Skin of body (tissue), 2 donors: ENCODE results near the gene ITPK1. TPM values are rescaled to one million over a fixed set of nuclear protein-coding genes. Genes with fewer than 3 reads are reported as not detected.

Experiments used
- DNase-seq: peaks from one replicate; lab custom pipeline; 2025; lab: John Stamatoyannopoulos, UW
- total RNA-seq: library from RNA; depleted of rRNA; stranded (reverse); fragments of >200 nt; gene quantifications from one replicate; pipeline ENCODE4 v1.2.3, GENCODE V29; 2014

The ITPK1 gene
- total RNA-seq, 1 donor from 2014 or later: 7.6 TPM

DNA sequence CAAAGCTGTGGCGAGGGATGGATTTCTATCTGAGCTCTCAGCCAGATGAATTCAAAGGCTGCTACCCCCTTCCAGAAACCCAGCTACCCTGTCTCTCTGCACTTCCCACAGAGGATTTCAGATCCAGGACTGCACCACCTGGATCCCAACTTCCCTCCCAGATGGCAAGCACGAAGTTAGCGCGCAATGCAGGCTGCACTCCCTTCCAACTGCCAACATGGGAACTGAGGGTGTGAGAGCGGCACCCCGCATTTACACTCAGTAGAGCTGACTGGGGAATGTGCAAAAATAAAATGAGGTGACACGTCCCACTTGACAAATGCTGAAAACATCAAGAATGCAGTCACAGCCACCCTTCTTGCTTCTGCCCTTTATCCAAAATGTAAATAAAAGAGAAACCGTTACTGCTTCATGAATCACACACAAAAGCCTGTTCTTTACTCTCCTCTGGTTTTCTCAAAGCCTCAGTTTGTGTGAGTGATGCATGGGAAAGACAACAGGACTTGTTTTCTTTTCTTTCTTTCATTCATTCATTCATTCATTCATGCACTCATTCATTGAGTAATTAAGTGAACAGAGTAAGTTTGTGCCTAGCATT is 85.7 kb downstream of the ITPK1 start:
- no peak for DNase-seq

DNA sequence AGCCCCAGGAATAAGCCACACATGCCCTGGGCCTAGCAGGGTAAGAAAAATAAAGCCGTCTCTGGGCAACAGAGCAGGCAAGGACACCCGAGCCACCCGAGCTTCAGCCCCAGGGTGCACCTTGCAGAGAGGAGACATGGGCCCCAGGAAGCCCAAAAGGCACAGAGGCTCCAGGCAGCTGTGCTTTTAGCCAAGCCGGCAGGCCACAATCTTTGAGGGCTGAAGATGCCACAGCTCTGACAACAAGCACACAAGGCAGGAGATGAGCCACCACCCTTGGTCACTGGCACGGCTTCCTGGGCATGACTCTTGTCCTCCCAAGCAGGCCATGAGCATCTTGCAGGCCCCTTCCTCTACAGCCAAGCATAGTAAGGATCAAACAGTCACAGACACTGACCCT is 86.3 kb downstream of the ITPK1 start:
- no peak for DNase-seq

DNA sequence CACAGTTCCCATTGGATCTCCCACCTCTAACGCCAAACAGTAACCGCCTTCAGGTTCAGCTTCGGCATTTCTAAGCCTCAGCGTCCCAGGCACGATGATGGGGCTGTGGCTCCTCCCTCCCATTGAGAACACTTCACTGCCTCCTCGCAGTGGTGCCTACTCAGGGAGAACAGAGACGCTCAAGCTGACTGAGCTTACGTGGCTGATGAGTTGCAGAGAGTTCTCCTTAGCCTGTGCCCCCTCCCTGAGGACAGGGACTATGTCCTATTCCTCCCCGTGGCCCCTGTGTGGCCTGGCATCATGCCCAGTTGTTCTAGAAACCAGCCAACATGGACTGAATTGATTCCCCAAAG is 87.0 kb downstream of the ITPK1 start:
- DNase-seq: no peak

DNA sequence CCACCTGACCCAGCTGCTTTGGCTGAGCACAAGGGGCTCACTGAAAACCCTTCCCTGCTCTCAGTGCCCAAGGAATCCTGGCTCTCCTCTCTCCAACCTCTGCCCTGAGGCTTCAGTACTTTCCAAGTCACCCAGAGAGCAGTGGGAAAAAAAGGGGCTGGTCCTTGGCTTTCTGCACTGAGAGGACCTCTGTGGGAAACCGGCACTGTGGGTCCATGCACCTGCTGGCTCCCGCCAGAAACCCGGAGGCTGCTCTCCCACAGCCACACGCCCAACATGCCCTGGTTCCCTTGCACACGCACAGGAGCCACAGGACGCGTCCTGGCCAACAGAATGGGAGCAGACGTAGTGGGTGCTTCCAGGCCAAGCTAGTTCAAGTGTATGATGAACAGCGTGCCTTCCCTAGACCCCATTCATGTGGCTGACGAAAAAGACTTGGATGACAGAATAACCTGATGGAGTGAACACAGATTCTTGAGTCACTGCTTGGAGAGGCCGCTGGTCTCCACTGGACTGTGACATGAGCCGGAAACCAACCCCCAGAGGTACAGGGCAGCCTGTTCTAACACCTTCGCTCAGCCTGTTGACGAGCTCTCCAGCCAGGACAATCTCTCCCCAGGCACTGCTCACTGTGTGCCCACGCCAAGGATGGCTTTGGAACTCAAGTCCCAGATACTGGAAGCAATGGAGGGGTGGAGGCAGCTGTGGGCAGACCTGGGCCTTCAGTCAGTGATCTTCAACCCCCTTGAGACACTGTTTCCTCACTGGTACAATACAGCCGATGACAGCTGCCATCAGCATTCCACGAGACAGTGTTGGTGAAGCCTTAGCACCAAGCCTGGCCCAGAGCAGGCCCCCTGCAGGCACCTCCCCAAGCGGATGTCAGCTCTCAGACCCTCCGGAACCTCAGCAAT is 87.7 kb downstream of the ITPK1 start:
- DNase-seq: no peak

DNA sequence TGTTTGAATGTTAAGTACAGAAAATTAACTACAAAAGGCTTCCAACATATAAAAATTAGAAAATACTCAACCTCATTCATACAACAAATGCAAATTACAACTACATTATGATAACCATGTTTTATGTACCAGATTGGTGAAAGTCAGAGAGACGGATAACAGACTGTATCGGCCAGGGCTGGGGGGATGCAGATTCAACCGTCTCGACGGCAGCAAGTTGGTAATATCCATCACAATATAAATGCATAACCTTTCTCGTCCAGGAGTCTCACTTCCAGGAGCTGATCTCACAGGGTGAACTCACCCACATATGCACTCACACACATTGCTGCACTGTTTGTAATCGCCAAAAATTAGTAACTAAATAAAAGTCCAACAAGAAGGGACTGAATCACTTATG is 89.4 kb downstream of the ITPK1 start:
- no peak for DNase-seq

DNA sequence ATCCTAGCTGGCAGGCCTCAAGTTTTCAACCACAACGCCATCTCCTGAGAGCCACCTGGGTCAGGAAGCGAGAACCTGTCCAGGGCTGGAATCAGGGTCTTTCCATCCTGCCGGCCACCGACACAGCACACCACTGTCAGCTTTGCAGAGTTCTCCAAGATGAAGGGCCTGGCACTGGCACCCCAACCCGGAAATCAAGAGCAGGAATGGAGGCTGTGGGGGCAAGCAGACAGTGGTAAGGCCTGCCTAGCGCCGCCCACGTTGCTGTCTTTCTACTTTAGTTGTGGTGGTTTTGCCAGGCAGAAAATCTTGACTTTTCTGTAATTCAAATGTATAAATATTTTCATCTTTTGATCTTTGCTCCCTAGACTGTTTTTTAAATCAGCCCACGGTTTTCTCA is 90.7 kb downstream of the ITPK1 start:
- no peak for DNase-seq

DNA sequence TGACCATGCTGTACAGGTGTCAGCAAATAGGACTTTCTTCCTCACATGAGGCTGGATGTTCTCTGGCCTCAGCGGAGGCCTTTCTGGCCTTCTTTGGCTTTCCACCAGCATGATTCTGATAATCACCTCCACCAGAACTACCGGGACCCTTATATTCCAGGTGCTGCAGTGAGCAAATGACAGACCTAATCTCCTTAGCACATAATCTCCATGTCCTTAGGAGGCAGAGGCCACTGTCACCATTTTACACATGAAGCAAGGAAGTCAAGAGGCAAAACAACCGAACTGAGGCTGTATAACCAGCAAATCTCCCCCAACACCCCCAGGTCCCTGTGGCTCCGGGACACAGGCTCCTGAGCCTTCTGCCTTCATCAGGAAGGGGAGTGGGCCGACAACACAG is 91.2 kb downstream of the ITPK1 start:
- DNase-seq: no peak

DNA sequence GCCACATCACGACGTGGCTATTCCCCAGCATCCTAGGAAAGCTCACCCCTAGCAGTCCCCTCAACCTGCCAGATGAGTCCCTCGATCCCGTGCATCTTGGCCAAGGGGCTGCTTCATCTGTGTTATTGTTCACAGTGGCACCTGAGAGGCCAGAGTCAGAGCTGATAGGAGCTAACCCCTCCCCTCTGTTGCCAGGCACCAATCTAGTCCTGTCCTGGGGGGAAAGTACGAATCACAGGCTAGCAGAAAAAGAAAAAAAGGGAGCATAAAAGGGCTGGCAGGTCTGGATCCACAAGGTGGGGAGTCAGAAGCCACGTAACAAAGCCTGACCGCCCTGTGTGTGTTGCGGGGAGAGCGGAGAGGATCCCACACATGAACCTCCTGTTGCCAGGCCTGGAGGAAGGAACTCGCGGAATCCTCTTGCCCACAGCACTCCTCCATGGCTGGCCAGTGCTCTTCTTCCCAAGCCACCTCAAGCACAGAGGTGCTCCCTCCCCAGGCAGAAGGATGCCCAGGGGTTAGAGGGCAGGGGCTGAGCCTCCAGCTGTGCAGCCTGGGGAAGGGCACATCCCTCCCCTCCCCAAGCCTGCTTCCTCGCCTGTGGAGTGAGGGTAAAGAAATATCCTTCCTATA is 91.8 kb downstream of the ITPK1 start:
- no peak for DNase-seq

DNA sequence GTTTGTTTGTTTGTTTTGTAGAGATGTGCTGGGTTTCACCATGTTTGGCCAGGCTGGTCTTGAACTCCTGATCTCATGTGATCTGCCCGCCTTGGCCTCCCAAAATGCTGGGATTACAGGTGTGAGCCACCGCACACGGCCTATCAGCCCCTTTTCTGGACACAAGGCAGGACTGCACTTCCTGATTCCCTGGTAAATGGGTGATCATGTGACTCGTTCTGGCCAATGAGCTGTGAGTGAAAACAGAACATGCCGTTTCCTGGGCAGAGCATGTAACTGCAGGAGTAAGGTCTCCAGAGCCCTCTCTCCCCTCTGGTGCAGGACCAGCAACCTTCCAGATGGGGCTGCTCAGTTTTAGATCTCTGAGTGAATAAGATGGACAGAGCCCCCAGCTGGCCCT is 92.7 kb downstream of the ITPK1 start:
- DNase-seq: no peak

DNA sequence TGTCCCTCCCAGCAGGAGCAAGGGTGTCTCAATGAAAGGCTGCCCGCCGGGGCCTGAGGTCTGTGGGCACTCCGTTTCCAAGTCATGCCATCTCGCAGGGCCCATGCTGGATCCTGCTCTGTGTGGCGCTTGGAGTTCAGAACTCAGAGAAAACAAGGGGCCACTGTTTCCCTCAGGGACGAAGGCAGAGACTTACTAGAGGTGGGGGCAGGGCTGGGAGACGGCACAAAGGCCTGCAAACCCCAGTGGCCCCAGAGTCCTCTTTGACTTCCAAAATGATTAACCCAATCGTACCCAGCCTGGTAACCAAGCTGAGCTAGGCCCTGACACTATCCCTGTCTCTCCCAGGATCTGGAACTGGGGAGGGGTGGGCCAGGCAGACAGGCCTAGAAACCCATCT is 95.8 kb downstream of the ITPK1 start:
- no peak for DNase-seq

DNA sequence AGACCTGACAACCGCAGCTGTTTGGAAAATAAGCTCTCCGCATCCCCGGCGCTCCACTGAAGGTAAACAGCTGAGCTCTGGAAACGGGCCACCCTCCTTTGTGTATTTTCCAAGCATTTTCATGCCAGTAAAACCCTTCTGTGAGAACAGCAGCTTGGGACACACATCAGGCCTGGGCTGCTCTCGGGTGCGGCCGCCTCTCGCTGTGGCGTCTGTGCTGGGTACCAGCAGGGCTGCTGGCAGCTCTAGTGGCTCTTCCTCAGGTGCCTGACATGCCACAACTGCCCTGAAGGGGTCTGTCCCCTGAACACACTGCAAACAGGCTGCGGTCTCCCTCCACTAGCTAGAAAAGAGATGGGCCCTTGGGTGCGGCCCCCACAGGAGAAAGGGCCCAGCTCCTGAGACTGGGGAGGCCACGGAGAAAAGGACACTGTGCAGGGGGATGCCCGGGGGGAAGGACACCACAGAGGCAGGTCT is 96.3 kb downstream of the ITPK1 start:
- no peak for DNase-seq

DNA sequence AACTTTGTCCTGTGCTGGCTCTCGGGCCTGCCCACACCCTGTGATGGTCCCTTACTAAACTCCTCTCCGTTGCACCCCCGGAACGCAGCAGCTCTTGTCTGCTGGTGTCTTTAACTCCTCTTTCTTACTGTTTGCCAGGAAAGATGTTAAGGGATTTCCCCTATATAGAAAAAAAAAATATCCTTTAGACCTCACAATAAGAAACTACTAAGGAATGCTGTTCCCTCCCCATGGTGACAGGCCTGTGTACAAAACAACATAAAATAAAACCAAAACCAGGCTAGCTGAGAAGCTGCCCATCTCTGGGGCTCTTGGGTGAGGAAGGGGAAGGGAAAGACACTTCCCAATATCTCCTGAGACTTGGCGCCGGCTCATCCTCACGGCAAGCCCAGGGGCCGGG is 97.4 kb downstream of the ITPK1 start:
- DNase-seq: peak; percentile 35

DNA sequence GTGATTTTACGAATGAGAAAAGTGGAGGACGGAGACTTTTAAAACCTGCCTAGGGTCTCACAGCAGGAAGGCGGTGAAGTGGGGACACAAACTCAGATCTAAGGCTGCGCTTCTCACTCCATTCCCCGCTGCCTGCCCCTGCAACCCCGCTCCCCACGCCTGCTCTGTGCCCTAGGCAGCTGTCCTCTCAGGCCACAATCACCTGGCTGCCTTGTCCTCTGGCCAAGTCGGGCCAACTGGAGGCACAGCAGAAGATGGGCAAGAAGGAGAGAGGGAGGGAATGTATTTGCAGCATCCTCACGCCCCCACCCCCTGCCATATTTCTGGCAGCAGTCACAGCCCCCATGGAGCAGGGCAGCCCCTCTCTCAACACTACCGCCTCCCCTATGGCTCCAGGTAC is 97.8 kb downstream of the ITPK1 start:
- DNase-seq: no peak

DNA sequence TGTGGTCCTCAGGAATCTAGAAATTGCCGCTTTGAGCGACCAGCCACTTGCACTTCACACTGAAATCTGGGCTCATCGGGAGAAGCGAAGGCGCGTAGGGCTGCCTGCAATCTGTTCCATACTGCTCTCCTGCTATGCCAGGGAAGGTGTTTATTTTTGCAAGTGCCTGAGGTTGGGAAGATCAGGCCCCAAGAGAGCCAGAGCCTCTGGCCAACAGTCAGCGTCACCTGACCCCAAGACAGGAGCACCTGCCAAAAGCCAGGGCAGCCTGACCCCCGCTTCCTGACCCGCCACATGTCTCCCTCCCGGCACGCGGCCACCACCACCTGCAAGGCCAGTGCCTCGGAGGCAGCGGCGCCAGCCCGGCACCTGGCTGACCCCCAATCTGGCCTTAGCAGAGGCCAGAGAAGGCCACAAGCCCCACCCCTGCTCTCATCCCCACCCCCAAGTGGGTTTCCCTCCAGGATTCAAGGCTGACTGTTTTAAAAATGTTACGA is 98.4 kb downstream of the ITPK1 start:
- no peak for DNase-seq

DNA sequence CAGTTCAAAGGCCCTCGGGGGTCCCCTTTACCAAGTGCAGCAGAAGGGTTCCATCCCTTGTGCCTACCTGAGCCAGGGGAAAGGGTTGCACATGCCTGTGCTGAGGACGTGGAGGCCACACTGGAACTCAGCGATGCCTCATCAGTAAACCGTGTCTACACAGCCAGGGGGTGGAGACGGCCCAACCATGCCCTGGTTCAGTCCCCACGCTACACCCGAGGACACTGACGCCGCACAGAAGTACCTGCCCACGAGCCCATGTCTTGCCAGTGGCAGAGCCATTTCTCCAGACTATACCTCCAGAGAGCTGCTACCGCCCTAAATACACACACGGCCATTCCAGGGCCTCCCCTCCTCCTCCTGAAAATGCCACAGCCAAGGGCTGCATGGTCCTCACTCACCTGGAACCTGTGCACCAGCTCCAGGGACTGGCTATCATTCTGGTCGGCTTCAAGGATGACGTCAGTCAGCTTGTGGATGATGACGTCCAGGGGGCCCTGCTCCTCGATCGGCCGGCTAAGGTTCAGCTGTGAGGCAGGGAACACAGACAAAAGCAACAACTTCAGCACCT is 99.4 kb downstream of the ITPK1 start:
- no peak for DNase-seq

DNA sequence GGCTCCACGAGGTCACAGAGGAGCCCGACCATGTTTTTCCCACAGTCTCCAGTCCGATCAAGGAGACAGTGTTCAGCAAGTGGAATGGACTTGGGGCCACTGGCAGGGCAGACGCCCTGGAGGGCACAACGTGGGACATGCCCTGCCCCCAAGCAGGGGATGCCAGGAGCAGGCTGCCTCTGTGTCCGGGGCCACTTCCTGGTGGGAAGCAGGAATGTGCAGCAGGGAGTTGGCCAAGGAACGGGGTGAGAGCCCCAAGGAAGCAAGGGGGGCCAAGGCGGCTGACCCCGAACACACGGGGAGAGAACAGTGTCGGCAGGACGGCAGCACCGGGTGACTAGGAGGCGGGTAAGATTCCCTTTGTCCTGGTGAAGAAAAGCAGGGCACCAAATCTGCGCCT is 100.2 kb downstream of the ITPK1 start:
- no peak for DNase-seq

DNA sequence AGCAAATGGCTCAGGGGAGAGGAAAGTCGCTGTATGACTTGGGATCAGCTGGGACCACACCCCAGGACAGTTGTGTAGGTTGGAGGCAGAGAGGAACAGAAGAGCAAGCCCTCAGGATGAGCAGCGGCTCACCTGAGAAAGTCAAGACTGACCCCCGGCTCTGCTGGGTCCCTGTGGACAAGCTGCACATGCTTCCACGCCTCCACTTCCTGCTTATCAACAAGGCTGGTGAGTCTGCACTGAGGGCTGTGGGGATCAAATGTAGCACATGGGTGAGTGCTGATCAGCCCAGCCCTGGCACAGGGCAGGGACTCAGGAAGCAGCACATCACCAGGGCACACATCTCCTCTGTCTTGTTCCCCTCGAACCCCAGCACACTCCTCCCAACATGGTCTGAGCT is 100.7 kb downstream of the ITPK1 start:
- DNase-seq: no peak

DNA sequence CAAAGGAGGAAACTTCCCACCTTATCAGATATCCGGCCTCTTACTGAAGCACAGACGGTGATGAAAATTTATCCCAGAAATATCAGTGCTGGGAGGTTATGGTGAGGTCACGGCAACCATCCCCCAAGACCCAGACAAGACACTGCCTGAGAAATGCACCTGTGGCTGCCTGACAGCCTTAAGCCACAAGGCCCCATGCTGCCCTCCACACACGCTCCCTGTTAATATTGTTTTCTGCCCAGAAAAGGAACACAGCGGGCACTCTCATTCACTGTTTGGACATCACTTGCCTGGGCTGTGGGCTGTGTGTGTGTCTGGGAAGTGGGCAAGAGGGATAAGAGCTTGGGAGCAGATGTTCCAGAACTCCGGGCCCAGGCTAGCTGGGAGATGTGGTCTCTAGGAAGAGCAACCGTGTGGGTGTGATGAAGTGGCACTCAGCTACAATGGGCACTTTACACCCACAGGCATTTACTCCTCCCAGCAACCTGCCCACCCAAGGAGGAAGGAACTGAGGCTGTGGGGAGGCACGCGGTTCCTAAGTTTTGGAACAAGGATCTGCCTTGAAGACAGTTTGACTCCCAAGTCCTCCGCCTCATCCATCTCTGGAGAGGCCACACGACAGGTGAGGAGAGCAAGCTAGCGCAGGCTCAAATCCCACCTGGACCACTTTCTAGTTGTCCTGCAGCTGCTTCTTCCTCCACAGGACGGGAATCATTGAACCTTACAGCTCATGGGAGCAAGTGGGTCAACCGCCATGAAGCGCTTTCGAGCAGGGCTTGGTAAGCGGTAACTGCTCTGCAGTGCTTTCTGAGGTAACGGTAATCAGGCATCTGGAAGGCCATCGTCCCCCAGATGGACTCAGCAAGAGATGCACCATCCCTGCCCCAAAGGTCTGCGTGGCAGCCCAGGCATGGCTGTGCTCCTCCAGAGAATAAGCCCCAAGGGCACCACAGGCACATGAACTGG is 101.4 kb downstream of the ITPK1 start:
- DNase-seq: no peak

DNA sequence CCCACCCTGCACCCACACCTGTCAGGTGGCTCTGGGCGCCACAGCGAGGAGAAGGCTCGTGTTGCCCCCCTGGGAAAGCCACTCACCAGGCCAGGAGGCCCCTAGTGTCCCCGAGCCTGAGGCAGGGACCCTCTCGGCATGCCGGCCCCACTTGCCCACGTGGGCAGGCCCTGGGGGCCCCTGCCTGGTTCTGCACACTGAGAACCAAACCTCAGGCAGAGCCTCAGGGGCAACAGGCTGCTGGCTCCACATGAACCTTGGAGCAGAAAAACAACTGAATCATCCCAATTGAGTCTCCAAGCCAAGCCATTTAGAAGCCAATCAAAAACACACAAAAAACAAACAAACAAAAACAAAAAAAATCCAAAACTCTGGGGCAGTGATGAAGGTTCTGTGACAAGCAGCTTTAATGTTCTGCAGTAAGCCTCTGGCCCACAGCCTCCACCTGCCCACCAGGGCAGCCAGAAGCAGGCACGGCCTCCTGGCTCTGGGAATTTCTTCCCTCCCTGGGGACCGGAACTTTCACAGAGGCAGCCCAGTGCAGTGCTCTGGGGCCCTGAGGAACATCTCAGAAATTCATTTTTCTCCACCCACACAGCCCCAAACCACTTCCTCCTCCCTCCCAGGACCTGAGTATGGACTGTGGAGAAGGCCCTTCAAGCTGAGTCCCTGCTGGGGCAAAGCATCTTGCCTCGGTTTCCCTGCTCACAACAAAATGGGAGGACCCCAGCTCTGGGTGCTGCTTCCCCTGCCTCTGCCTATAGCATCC is 102.6 kb downstream of the ITPK1 start:
- DNase-seq: no peak

DNA sequence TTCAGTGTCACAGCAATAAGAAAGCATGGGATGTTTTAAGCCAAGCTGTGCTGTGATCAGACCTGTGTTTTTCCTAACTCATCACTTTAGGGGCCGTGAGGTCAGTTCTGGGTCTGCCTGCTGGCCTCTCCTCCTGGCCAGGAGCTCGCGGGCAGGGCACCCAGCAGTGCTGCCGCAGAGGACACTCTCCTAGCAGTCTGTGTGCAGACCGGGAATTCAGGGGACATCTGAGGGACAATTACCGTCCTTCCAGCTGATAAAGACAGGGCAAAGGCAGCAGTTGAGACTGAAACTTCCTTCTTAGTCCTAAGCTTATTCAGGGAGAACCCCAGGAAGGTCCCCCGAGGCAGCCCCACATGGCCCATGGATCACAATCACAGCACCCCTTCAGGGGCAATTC is 103.2 kb downstream of the ITPK1 start:
- DNase-seq: no peak
